ENCODE measurements around the gene BDKRB1.
"Not testable (repeated sequence)": the region's sequence is repeated elsewhere in the genome, so short reads cannot be mapped to it uniquely, and the experiment has no call there.

Gene BDKRB1

DNA sequence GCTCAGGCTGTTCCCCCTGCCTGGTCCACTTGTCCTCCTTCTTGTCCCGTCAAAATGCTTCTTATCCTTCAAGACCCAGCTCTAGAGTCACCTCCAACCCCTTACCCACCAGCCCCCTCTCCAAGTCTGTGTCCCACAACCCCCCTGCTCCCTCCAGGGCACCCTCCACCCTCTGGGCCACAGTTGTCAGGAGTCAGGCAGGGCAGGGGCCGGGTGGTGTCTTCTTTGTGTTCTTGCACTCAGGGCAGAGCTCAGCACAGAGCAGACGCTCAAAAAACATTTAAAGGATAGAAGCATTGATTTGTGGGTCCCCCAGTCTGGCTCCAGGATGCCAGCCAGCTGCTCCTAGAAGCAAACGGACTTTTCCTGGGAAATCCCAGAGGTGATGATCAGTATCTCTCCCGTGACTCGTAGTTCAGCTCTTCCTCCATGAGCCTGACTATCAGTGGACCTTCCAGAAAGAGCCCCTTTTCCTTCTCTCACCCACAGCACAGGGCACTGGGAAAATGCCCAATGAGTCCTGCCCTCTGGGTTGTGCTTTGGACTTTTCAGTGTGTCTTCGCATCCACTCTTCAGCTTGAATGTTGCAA is 17.2 kb upstream of the BDKRB1 start:
- CTCF ChIA-PET: no interaction called here

DNA sequence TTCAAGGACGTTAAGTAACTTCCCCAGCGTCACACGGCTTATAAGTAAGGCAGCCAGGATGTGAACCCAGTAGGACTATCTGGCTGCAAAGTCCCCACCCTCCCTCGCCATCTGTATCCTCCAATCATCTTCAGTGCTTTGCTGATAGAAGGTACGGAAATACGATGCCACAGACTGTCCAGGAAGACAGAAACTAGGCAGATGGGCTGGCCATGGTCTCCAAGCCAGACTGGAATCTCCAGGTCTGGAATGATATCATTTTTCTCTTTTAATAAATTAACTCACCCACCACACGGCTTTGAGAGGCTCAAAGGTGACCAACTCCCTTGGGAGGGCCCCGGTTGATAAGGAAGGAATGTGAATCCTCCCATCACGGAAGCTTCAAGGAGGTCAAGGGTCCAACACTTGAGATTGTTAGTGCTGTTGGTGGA is 16.3 kb upstream of the BDKRB1 start:
- POLR2A ChIA-PET (ENCODE audit: low non-redundant PET): no interaction called here
- H3K27ac ChIP-seq: no peak overlapping the region
- TF ChIP-seq, protein P1, sequence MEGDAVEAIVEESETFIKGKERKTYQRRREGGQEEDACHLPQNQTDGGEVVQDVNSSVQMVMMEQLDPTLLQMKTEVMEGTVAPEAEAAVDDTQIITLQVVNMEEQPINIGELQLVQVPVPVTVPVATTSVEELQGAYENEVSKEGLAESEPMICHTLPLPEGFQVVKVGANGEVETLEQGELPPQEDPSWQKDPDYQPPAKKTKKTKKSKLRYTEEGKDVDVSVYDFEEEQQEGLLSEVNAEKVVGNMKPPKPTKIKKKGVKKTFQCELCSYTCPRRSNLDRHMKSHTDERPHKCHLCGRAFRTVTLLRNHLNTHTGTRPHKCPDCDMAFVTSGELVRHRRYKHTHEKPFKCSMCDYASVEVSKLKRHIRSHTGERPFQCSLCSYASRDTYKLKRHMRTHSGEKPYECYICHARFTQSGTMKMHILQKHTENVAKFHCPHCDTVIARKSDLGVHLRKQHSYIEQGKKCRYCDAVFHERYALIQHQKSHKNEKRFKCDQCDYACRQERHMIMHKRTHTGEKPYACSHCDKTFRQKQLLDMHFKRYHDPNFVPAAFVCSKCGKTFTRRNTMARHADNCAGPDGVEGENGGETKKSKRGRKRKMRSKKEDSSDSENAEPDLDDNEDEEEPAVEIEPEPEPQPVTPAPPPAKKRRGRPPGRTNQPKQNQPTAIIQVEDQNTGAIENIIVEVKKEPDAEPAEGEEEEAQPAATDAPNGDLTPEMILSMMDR (conservative IDR thresholded peaks at IDR 0.05; ENCODE audit: low read depth): no peak
- CTCF ChIA-PET: no interaction called here
- no peak for DNase-seq (ENCODE audit: low spot score)

More for the DNA sequence above, 17.2 kb upstream of the BDKRB1 start:
- TF ChIP-seq, protein P1 (conservative IDR thresholded peaks at IDR 0.05; ENCODE audit: low read depth): no peak
- H3K27ac ChIP-seq: peak overlapping the region; percentile 35; the same call in 1 of the 2 replicates
- no peak for DNase-seq (ENCODE audit: low spot score)
- POLR2A ChIA-PET (ENCODE audit: low non-redundant PET): no interaction called here

DNA sequence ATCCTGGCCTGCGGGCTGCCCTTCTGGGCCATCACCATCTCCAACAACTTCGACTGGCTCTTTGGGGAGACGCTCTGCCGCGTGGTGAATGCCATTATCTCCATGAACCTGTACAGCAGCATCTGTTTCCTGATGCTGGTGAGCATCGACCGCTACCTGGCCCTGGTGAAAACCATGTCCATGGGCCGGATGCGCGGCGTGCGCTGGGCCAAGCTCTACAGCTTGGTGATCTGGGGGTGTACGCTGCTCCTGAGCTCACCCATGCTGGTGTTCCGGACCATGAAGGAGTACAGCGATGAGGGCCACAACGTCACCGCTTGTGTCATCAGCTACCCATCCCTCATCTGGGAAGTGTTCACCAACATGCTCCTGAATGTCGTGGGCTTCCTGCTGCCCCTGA is 15.4 kb upstream of the BDKRB1 start:
- no peak for DNase-seq (ENCODE audit: low spot score)
- TF ChIP-seq, protein P1 (conservative IDR thresholded peaks at IDR 0.05; ENCODE audit: low read depth): no peak
- ChIA-PET CTCF (no interaction called here), POLR2A (ENCODE audit: low non-redundant PET) (no interaction called here)
- peak overlapping the region; percentile 25; the same call in 1 of the 2 replicates for H3K27ac ChIP-seq

DNA sequence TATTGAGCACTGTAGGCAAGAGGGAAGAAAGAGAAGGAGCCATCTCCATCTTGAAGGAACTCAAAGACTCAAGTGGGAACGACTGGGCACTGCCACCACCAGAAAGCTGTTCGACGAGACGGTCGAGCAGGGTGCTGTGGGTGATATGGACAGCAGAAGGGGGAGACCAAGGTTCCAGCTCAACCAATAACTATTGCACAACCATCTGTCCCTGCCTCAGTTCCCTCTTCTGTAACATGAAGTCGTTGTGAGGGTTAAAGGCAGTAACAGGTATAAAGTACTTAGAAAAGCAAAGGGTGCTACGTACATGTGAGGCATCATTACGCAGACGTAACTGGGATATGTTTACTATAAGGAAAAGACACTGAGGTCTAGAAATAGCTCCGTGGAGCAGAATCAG is 13.9 kb upstream of the BDKRB1 start:
- ChIA-PET POLR2A (ENCODE audit: low non-redundant PET) (no interaction called here), CTCF (interaction anchor here (1.0 kb wide), 1 partner anchor 141 kb away, joined by 5 read pairs; no protein-coding TSS in a partner anchor)
- TF ChIP-seq, protein P1 (conservative IDR thresholded peaks at IDR 0.05; ENCODE audit: low read depth): no peak
- peak overlapping the region; percentile 31; the same call in 1 of the 2 replicates for H3K27ac ChIP-seq
- DNase-seq (ENCODE audit: low spot score): no peak

DNA sequence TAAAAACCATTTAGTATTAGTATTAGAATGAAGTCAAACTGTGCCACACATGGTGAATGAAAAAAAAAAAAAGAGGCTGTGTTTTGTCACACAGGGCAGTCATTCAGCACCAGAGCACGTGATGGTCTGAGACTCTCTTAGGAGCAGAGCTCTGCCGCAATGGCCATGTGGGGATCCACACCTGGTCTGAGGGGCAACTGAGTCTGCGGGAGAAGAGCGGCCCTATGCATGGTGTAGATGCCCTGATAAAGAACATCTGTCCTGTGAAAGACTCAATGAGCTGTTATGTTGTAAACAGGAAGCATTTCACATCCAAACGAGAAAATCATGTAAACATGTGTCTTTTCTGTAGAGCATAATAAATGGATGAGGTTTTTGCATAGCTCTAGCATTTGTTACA is 12.2 kb upstream of the BDKRB1 start:
- POLR2A ChIA-PET (ENCODE audit: low non-redundant PET): interaction anchor here (0.6 kb wide), 1 partner anchor 39 kb away, joined by 6 read pairs; the partner anchor contains the start of gene BDKRB2
- H3K27ac ChIP-seq: no peak overlapping the region

DNA sequence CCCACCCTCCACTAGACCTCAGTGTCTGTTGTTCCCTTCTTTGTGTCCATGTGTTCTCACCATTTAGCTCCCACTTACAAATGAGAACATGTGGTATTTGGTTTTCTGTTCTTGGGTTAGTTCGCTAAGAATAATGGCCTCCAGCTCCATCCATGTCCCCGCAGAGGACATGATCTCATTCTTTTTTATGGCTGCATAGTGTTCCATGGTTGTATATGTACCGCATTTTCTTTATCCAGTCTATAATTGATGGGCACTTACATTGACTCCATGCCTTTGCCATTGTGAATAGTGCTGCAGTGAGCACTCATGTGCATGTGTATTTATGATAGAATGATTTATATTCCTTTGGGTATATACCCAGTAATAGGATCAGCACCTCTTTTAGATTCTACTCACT is 10.9 kb upstream of the BDKRB1 start:
- CTCF ChIA-PET: not testable (repeated sequence)

More for the DNA sequence above, 12.2 kb upstream of the BDKRB1 start:
- CTCF ChIA-PET: no interaction called here
- TF ChIP-seq, protein P1 (conservative IDR thresholded peaks at IDR 0.05; ENCODE audit: low read depth): no peak
- DNase-seq (ENCODE audit: low spot score): no peak

DNA sequence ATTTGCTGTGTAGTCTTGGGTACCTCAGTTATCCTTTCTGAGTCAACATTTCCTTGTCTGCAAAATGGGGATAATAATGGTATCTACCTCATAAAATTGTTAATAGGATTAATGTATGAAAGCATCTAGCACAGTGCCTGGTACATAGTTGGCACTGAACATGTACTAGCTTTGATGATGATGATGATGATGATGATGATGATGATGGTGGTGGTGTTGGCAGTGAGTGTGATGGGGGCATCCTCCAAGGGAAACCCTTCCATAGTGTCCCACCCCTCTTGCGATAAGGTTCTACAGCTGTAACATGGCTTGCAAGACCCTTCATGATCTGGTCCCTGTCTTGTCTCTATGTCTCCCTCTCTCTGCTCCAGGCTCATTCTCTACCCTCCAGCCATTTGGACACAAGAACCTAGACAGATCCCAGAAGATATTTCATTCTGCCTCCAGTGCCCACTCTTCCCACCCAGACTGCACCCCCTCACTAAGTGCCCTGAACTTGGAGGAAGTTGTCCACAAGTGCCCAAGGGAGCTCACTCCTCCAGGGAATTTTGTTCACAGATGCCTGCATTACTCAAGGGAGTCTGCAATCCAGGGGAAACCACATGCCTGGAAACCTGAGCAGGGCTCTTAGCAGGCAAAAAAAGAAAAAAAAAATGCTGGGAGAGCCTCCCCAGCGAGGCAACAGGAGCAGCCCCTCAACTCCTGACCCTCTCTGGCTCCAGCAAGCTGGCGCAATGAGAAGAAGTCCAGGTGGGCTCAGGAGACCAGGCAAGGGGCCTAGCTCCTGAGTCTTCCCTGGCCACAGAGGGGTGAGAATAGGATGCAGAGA is 10.1 kb upstream of the BDKRB1 start:
- DNase-seq (ENCODE audit: low spot score): peak; percentile 21
- POLR2A ChIA-PET (ENCODE audit: low non-redundant PET): no interaction called here
- peak overlapping the region; percentile 87 for H3K27ac ChIP-seq
- CTCF ChIA-PET: interaction anchor here (0.9 kb wide), 1 partner anchor 29 kb away, joined by 4 read pairs; no protein-coding TSS in a partner anchor
- TF ChIP-seq, protein P1 (conservative IDR thresholded peaks at IDR 0.05; ENCODE audit: low read depth): no peak

More for the DNA sequence above, 10.9 kb upstream of the BDKRB1 start:
- H3K27ac ChIP-seq; POLR2A ChIA-PET (ENCODE audit: low non-redundant PET); DNase-seq (ENCODE audit: low spot score): not testable (repeated sequence)

All from RWPE1 (cell line).